HUES48 (cell line): Measurements from ENCODE around the gene PPP1R14C.

Experiments
- H3K27ac ChIP-seq: one replicate; pipeline ENCODE4 v1.7.0; 2013; ENCODE audit warnings: low read depth, low read length, inconsistent platforms
- H3K27me3 ChIP-seq: 2 replicates; pipeline ENCODE4 v1.6.1; 2013; ENCODE audit warnings: mild to moderate bottlenecking, low read length; ENCODE audit not compliant: control insufficient read depth, insufficient read depth
- H3K36me3 ChIP-seq: 2 replicates; pipeline ENCODE4 v1.6.1; 2013; ENCODE audit warnings: low read length; ENCODE audit not compliant: control insufficient read depth, insufficient read depth
- H3K4me1 ChIP-seq: 2 replicates; pipeline ENCODE4 v1.6.1; 2013; ENCODE audit warnings: mild to moderate bottlenecking, low read length; ENCODE audit not compliant: control insufficient read depth, insufficient read depth
- H3K4me3 ChIP-seq: 2 replicates; pipeline ENCODE4 v1.5.1; 2013; ENCODE audit warnings: mild to moderate bottlenecking, low read depth, low read length
- H3K9ac ChIP-seq: 2 replicates; pipeline ENCODE4 v1.6.1; 2013; ENCODE audit warnings: mild to moderate bottlenecking, low read depth, low read length, moderate library complexity
- H3K9me3 ChIP-seq: 2 replicates; pipeline ENCODE4 v1.6.1; 2013; ENCODE audit warnings: low read length; ENCODE audit not compliant: control insufficient read depth, insufficient read depth

The PPP1R14C gene

DNA sequence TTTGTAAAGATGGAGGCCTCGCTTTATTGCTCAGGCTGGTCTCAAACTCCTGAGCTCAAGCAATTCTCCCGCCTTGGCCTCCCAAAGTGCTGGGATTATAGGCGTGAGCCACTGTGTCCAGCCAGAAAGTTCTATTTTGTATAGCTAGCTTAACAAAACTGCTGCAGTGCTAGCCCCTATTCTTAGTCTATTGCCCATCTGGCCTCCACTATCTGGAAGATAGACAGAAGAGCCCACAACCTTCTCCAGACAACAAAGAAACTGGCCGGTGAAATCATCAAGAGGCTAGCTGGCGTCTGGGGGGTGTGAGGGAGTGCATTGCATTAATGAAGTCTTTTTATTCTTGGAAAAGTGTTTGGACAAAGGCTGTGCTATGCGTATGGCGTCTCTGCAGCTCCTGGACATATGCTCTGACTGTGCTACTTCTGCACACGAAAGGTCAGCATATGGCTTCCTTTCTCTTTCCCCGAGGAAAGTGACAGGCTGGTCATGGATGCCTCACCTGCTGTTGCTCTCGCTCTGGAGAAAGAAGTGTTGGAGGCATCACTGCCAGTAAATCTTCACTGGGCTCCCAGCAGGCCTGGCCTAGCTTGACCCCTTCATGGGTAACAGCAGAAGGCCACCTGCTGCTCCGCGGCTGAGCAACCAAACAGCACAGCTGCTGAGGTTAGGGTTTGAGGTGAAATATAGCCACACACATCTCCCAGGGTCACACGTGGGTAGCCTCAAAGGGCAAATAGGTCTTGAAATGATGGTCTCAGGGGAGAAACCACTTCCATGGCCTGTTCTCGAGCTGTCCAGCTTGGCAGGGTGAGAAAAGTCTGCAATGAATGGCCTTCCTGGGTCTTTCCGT is 130.8 kb downstream of the PPP1R14C start:
- Histone ChIP-seq H3K27ac (no peak overlapping the region), H3K9ac (no peak overlapping the region), H3K4me3 (no peak overlapping the region), H3K36me3 (no peaks in the 10 kb centered on the region), H3K4me1 (no peaks in the 10 kb centered on the region), H3K9me3 (no peaks in the 10 kb centered on the region), H3K27me3 (no peaks in the 10 kb centered on the region)

DNA sequence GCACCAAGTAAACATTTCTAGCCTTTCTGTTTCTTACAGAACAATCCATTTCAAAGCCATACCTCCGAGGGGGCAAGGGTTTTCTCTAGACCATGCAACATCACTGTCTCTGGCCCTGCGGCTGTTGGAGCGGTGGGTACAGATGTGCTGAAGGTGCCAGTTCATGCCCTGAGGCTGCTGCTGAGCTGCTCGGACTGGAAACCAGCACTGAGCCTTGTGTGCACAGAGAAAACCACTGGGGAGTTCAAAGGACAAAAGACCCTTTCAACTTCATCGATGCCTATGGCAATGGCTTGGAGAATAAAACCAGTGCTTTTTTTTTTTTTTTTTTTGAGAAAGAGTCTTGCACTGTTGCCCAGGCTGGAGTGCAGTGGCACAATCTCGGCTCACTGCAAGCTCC is 132.6 kb downstream of the PPP1R14C start:
- H3K9ac ChIP-seq = no peak overlapping the region
- H3K4me3 ChIP-seq = no peak overlapping the region
- H3K27ac ChIP-seq = no peak overlapping the region
- H3K4me1 ChIP-seq = no peaks in the 10 kb centered on the region
- no peaks in the 10 kb centered on the region for H3K36me3 ChIP-seq
- H3K9me3 ChIP-seq = no peaks in the 10 kb centered on the region
- H3K27me3 ChIP-seq = no peaks in the 10 kb centered on the region

DNA sequence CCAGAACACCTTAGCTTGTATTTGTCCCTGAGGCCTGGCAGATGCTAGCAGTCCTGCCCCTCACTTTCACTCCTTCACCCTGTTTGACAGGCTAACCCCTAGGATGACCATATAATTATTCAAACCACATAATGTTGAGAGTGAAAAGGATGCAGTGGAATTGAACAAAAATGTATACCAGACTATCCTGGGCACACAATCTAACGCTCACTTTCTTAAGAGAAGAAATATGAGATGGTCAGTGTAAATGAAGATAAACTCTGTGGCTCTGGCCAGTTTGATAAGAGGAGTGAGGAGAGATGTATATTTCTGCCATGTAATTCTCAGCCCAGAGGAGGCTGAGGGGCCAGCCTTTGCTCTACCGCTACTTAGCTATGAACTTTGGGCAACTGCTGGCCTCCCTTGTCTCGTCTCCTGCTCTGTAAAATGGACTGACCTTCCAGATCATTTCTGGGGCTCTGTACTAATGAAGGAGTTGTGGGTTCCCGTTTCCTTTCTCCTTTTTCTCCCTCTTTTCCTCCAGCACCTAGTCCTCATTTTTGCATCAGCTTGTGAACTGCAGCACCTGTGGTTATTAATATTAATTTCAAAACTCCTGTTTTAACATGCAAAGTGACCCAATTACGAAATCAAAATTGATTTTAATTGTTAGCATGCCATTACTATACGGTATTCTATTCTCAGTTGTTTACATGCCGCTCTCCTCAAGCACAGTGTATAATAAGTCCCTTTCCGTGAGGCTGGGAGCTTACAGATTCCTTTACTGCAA is 133.5 kb downstream of the PPP1R14C start:
- Histone ChIP-seq H3K27me3 (no peaks in the 10 kb centered on the region), H3K4me3 (no peak overlapping the region), H3K36me3 (no peaks in the 10 kb centered on the region), H3K4me1 (no peaks in the 10 kb centered on the region), H3K9me3 (no peaks in the 10 kb centered on the region), H3K27ac (no peak overlapping the region), H3K9ac (no peak overlapping the region)

DNA sequence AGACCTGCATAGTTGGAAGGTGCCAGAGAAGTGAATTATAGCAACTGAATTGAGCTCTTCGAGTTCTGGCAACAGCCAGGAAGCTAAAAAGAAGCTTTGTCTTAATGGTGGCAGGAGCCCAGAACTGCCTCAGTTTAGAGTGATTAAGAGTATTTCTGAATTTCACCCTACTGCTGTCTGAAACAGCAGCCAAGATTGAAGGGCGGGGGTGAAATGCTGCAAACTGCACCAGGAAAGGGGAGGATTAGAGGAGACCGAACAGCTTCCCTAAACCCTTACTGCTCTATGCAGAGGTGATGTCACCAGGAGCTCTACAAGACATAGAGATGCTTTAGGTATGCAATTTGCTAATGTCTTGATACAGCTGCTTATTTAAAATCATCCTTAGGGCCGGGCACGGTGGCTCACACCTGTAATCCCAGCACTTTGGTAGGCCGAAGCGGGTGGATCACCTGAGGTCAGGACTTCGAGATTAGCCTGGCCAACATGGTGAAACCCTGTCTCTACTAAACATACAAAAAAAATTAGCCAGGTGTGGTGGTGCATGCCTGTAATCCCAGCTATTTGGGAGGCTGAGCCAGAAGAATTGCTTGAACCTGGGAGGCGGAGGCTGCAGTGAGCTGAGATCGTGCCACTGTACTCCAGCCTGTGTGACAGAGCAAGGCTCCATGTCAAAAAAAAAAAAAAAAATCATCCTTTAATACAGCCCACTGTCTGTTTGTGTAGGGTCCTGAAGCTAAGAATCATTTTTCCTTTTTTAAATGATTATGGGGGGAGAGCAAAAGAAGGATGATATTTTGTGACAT is 134.3 kb downstream of the PPP1R14C start:
- H3K27me3 ChIP-seq = no peaks in the 10 kb centered on the region
- no peak overlapping the region for H3K4me3 ChIP-seq
- H3K4me1 ChIP-seq = no peaks in the 10 kb centered on the region
- no peak overlapping the region for H3K9ac ChIP-seq
- H3K36me3 ChIP-seq = no peaks in the 10 kb centered on the region
- no peaks in the 10 kb centered on the region for H3K9me3 ChIP-seq
- no peak overlapping the region for H3K27ac ChIP-seq

DNA sequence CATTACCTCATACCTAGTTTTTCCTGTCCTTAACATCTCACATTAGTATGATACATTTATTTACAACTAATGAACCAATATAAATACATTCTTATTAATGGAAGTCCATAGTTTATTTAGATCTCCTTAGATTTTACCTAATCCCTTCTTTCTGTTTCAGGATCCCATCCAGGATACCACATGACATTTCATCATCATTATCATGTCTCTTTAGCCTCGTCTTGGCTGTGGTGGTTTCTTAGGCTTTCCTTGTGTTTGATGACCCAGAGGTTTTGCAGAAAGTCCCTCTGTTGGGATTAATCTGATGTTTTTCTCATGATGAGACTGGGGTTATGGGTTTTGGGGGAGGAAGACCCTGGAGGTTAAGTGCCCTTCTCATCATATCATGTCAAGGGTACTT is 136.7 kb downstream of the PPP1R14C start:
- no peaks in the 10 kb centered on the region for H3K4me1 ChIP-seq
- H3K36me3 ChIP-seq = no peaks in the 10 kb centered on the region
- H3K27me3 ChIP-seq = no peaks in the 10 kb centered on the region
- no peaks in the 10 kb centered on the region; the same call in 1 of the 2 replicates for H3K9me3 ChIP-seq
- H3K9ac ChIP-seq = no peak overlapping the region
- no peak overlapping the region for H3K27ac ChIP-seq
- no peak overlapping the region for H3K4me3 ChIP-seq

DNA sequence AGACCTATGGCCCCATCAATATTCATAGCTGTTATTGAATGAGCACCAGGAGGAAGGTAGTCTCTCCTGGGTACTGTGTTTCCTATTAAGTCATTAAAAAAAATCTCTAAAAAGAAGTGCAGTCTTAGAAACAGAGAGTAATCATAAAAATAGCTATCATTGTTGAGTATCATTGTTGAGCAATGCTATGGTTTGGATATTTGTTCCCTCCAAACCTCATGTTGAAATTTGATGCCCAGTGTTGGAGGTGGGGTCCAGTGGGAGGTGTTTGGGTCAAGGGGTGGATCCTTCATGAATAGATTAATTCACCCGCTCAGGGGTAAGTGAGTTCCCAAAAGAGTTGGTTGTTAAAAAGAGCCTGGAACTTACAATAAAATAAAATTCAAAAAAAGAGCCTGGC is 137.9 kb downstream of the PPP1R14C start:
- no peak overlapping the region for H3K9ac ChIP-seq
- no peaks in the 10 kb centered on the region for H3K36me3 ChIP-seq
- no peaks in the 10 kb centered on the region; the same call in 1 of the 2 replicates for H3K9me3 ChIP-seq
- no peaks in the 10 kb centered on the region for H3K27me3 ChIP-seq
- H3K4me1 ChIP-seq = no peaks in the 10 kb centered on the region
- no peak overlapping the region for H3K27ac ChIP-seq
- H3K4me3 ChIP-seq = no peak overlapping the region

DNA sequence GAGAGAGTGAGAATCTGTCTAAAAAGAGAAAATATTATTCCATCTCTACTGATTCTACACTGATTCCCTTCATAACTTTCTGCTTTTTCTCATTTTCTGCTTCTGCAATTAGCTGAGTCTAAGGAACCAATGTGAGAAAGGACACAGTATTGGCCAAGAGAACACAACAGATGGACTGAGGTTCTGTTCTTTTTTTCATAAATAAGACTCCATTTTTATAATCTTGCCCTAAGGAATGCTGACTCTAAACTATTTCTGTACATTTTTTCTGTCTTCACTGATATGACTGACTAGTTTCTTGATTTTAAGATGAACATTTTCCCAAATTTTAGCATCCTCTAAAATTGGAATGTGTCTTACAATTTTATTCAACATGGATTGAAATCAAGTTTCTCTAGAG is 138.9 kb downstream of the PPP1R14C start:
- Histone ChIP-seq H3K9me3 (no peaks in the 10 kb centered on the region; the same call in 1 of the 2 replicates), H3K36me3 (no peaks in the 10 kb centered on the region), H3K27ac (no peak overlapping the region), H3K9ac (no peak overlapping the region), H3K4me3 (no peak overlapping the region), H3K4me1 (no peaks in the 10 kb centered on the region), H3K27me3 (no peaks in the 10 kb centered on the region)

DNA sequence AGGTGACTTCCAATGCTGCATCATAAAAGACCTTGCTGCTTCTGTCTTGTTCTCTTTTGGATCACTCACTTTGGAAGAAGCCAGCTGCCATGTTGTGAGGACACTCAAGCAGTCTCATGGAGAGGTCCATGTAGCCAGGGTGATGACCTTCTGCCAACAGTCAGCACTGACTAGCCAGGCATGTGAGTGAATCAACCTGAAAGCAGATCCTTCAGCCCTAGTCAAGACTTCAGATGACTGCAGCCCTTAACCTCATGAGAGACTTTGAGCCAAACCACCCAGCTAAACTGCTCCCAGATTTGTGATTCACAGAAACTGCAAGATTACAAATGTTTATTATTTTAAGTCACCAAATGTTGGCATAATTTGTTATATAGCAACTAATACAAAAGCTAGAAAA is 140.0 kb downstream of the PPP1R14C start:
- Histone ChIP-seq H3K9ac (no peak overlapping the region), H3K27me3 (no peaks in the 10 kb centered on the region), H3K27ac (no peak overlapping the region), H3K36me3 (no peaks in the 10 kb centered on the region), H3K9me3 (no peaks in the 10 kb centered on the region; the same call in 1 of the 2 replicates), H3K4me1 (no peaks in the 10 kb centered on the region), H3K4me3 (no peak overlapping the region)

DNA sequence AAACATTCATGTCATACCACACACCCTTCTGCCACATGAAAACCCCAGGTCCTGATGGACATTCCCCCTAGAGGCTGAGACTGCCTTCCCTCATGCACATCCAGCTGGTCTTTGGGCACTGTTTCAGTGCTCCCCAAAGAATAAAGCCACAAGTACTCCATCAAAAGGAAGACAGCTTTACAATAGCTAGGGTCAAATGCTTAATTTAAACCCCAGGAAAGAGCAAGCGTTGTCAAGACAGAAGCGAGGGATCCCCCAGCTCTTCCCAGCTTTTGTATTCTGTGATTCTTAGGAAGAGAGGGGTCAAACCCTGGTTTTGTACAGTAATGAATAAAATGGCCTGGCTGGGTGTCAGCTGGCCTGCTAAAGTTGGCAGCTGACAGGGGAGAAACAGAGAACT is 143.6 kb downstream of the PPP1R14C start:
- Histone ChIP-seq H3K4me3 (no peak overlapping the region), H3K9me3 (no peaks in the 10 kb centered on the region; the same call in 1 of the 2 replicates), H3K27ac (no peak overlapping the region), H3K36me3 (no peaks in the 10 kb centered on the region), H3K9ac (no peak overlapping the region), H3K4me1 (no peaks in the 10 kb centered on the region), H3K27me3 (no peaks in the 10 kb centered on the region)

DNA sequence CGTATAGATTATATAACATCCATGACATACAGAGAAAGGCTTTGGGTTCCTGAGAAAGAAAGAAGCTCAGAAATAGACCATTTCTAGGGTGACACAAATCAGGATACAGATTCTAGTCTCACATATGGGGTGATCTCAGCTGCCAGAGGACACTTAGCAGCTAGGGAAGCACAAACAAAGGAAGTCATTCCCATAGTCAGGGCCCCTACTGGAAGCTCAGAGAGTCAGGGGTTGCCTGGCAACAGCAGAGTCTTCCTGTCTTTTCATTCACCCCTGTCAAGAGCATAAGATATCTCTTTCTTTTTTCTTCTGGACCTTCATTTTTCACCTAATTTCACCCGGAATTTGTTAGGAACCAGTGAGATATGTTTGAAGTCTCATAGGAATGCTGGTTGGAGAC is 144.1 kb downstream of the PPP1R14C start:
- Histone ChIP-seq H3K4me3 (no peak overlapping the region), H3K27me3 (no peaks in the 10 kb centered on the region), H3K27ac (no peak overlapping the region), H3K9me3 (no peaks in the 10 kb centered on the region; the same call in 1 of the 2 replicates), H3K4me1 (no peaks in the 10 kb centered on the region), H3K9ac (no peak overlapping the region), H3K36me3 (no peaks in the 10 kb centered on the region)
